ENCODE measurements around the gene SZRD1.

SZRD1 gene

DNA sequence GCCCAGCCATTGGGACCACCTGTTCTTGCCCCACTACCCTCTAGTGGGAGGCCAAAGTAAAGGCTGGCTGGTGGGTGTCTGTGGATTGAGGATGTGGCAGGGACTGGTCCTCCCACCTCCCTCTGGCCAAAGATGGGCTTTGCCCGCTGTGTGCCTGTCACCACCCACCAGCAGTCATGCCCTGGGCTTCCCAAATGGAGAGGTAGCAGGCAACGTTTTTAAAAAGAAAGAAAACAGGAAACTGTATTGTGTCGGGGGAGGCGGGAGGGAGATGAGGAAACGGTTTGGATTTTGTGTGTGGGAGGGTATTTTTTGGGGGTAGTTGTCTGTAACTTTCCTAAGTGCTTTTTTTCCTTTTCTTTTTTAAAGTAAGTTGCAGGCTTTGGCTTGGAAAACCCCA is 30.1 kb downstream of the SZRD1 start:
- no peak for DNase-seq

- no peak for DNase-seq
Observed at GRCh38 chr1:16398371-16398953, 31.4 kb downstream of the SZRD1 start.

GRCh38 chr1:16402742-16403141 is 35.7 kb downstream of the SZRD1 start:
- DNase-seq: no peak

DNA sequence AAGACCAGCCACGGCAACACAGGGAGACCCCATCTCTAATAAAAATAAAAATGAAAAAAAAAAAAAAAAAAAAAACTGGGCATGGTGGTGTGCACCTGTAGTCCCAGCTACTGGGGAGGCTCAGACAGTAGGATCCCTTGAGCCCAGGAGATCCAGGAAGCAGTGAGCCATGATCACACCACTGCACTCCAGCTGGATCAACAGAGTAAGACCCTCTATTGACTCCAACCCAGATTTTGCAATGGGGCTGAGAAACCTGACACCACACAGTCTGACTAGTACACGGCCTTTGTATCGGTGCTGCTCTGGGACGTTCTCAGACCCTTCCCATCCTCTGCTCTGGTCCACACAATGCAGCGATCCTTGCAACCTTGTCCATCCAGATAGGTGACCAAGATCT is 38.4 kb downstream of the SZRD1 start:
- no peak for DNase-seq

- DNase-seq: no peak
Observed at GRCh38 chr1:16406868-16407267, 39.8 kb downstream of the SZRD1 start.

- no peak for DNase-seq
Observed at GRCh38 chr1:16409536-16410152, 42.6 kb downstream of the SZRD1 start.

GRCh38 chr1:16410803-16411202 is 43.8 kb downstream of the SZRD1 start:
- DNase-seq: no peak

GRCh38 chr1:16413191-16413590 is 46.1 kb downstream of the SZRD1 start:
- no peak for DNase-seq

DNA sequence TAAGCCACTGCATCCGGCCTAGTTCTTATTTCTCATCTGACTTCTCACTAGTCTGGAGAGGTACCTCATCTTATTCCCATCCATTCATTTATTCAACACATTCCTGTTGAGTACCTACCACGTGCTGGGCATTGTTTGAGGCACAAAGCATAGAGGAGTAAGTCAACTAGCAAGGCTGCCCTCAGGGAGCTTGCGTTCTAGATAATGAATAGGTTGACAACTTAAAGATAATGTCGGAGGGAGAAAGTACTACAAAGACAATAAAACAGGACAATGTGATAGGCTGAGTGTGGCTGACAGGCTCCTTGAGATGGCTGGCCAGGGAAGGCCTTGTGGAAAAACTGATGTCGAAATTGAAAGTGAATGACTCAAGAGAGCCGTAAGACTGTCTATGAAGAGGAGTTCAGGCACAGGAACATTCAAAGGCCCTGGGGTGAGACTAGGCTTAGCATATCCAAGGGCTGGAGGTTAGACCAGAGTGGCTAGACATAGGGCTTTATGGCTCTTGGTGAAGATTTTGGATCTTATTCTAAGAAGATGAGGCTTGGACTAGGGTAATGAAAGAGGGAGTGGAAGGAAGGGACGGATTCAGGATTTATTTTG is 51.9 kb downstream of the SZRD1 start:
- DNase-seq: no peak

- peak; percentile 78 for DNase-seq
Observed at GRCh38 chr1:16420424-16421118, 53.5 kb downstream of the SZRD1 start.

DNA sequence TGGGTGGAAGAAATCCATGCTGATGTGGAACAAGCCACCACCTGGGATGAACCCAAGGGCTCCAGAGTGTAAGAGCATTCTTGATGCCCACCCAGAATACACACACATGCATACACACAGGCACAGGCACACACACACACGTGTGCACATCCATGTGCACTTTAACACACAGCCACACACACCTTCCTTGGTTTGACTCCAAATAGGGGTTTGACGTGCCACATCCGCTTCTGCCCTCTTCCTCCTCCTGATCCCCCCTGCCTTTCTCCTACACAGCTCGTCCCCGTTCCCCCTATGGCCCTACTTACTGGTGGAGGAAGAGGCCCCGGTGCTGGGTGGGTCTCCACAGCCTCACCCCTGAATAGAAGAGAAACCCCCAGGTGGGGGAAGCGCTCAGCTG is 54.2 kb downstream of the SZRD1 start:
- DNase-seq: no peak

DNA sequence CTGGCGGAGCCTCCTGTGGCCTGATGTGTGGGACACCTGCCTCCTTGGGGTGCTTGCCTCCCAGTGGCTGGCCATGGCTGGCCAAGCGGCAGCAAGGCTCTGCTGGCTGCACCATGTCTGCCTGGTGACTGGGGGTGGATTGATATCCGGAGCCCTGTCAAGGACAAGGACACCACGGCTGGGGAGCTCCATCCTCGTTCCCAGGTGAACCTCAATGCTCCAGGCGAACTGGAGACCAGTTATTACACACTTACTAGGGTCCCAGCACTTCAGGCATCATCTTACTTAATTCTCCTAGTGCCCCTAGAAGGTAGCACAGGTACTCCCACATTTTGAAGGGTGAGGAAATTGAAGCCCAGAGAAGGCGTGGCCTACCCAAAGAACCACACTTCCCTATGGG is 55.0 kb downstream of the SZRD1 start:
- DNase-seq: no peak

DNA sequence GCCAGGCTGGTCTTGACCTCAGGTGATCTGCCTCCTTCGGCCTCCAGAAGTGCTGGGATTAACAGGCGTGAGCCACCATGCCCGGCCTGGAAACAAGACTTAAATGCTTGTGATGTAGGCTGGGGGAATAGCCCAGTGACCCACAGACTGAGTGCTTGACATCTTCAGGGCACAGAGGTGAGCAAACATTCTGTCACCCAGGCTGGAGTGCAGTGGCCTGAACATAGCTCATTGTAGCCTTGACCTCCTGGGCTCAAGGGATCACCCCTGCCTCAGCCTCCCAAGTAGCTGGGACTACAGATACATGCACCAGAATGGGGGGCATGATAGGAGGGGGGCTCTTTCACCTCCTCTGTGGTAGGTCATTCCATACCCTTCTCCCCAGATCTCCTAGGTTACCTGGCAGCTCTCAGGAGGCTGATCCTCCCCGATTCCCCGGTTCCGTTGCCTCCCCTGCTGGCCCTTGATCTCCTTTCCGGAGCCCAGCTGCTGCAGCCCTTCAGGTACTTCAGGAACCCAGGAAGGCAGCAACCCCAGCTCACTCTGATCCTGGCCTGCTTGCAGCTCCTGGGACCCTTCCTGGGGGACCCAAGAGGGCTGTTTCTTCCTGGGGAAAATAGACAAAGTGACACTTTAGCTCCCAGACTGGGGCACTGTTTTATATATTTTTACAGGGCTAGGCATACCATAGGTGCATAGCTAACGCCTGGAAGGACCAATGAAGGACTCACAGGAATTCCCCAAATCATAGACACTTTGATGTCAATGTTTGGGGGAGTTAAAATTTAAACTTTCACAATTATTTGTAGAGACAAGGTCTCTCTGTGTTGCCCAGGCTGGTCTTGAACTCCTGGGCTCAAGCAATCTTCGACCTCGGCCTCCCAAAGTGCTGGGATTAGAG is 58.3 kb downstream of the SZRD1 start:
- DNase-seq: no peak

- no peak for DNase-seq
Observed at GRCh38 chr1:16430606-16431005, 63.6 kb downstream of the SZRD1 start.

- no peak for DNase-seq
Observed at GRCh38 chr1:16433030-16433429, 66.0 kb downstream of the SZRD1 start.

- no peak for DNase-seq
Observed at GRCh38 chr1:16434007-16434406, 67.0 kb downstream of the SZRD1 start.

DNA sequence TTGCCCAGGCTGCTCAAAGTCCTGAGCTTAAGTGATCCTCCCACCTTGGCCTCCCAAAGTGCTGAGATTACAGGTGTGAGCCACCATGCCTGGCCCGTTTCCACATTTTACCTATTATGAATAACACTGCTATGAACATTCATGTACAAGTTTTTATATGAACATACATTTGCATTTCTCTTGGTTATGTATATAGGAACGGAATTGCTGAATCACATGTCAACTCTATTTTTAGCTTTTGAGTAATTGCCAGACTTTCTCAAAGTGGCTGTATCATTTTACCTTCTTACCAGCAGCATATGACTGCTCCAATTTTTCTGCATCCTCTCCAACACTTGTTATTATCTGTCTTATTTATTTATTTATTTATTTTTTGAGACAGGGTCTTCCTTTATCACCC is 67.5 kb downstream of the SZRD1 start:
- DNase-seq: no peak

DNA sequence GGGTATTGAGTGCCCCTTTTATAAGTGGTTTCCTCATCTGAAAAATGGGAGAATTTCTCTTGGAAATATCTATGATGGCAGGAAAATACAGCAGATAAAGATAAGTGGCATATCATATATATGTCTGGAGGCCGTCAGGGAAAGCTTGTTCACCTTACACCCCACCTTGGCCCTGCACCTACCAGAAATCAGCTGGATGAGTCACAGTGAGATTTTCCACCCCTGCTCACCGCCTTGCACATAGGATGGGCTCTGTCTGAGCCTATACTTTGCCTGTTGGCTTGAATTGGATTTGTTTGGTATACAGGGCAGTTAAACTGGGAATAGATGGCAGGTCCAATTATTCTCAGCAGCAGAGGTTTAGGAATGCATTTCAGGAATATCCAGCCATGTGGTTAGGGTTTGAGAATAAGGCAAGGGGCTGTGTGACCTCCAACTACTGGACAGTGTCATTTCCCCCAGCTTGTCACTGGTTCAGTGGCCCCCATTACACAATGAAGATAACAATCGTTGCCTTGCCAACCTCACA is 70.0 kb downstream of the SZRD1 start, which contains the start of gene SPATA21:
Gene SPATA21 (minus strand): TSS at position 479 of the 529 bp plus-strand sequence. CDS start 6,053 bp downstream, outside the sequence.
- no peak for DNase-seq

- DNase-seq: no peak
Observed at GRCh38 chr1:16438516-16438915, 71.5 kb downstream of the SZRD1 start.

DNA sequence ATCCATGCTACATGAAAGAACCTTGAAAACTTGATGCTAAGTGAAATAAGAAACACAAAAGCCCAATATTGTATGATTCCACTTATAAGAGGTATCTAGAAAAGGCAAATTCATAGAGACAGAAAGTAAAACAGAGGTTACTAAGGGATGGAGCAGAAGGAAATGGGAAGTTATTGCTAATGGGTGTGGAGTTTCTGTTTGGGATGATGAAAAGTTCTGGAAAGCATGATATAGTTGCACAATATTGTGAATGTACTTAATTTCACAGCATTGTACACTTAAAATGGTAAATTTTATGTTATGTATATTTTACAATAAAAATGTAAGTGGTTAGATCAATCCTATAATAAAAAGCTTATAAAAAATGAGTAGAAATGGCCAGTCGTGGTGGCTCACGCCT is 71.9 kb downstream of the SZRD1 start:
- no peak for DNase-seq

- no peak for DNase-seq
Observed at GRCh38 chr1:16440131-16440469, 73.1 kb downstream of the SZRD1 start.

- DNase-seq: peak; percentile 99
Observed at GRCh38 chr1:16440470-16441281, 73.6 kb downstream of the SZRD1 start, which contains the start of gene NECAP2. Gene NECAP2, plus strand, starts transcription at chr1:16440724. Its CDS starts 38 bp downstream, at chr1:16440762.

All from activated CD8-positive, alpha-beta memory T cell treated with anti-CD3 and anti-CD28 coated beads, Interleukin-2, amount 50 U/mL, for 48 hours (primary cell).